GM12878 (cell line): Measurements from ENCODE around the gene PTPN18. TPM values are rescaled to one million over a fixed set of nuclear protein-coding genes. Genes with fewer than 3 reads are reported as not detected.

Experiments used
- ASH2L ChIP-seq: fragments of 300-600, 200-600 bp; sonication (generic); IDR thresholded peaks from 2 replicates; pipeline ENCODE4 v1.6.1; 2017; ENCODE audit warnings: low read depth, mild to moderate bottlenecking, borderline replicate concordance
- DPF2 ChIP-seq: fragments of 450-650 bp; IDR thresholded peaks from 2 replicates; pipeline ENCODE4 v1.6.1; 2017; ENCODE audit warnings: mild to moderate bottlenecking
- ETV6 ChIP-seq, 2 experiments: fragments of 450-650 bp in 1 of 2; IDR thresholded peaks in 1 of 2; conservative IDR thresholded peaks in 1 of 2; 2 replicates each; pipeline ENCODE4 v1.6.1; 2014; ENCODE audit warnings: antibody characterized with exemption in 1 of 2, borderline replicate concordance in 1 of 2, low read depth in 1 of 2, mild to moderate bottlenecking in 1 of 2, moderate library complexity in 1 of 2
- FOS ChIP-seq: IDR thresholded peaks from 3 replicates; pipeline ENCODE4 v1.6.1; 2011; ENCODE audit warnings: borderline replicate concordance; ENCODE audit not compliant: insufficient read length; ENCODE audit errors: extremely low read depth
- FOXK2 ChIP-seq: fragments of 450-650 bp; IDR thresholded peaks from 2 replicates; pipeline ENCODE4 v1.6.1; 2017; ENCODE audit warnings: mild to moderate bottlenecking, moderate library complexity
- GABPA ChIP-seq: IDR thresholded peaks from 2 replicates; pipeline ENCODE4 v1.6.1; 2014; ENCODE audit warnings: antibody characterized with exemption, low read depth, mild to moderate bottlenecking, inconsistent platforms
- HDAC2 ChIP-seq: fragments of 200-600 bp; sonication (generic); IDR thresholded peaks from 2 replicates; pipeline ENCODE4 v1.6.1; 2017
- HDGF ChIP-seq: fragments of 450-650 bp; IDR thresholded peaks from 2 replicates; pipeline ENCODE4 v1.6.1; 2016; ENCODE audit warnings: antibody characterized with exemption
- IKZF2 ChIP-seq, 2 experiments: fragments of 450-650 bp; IDR thresholded peaks; 2 replicates each; pipeline ENCODE4 v1.6.1; 2017; ENCODE audit warnings: mild to moderate bottlenecking in 2 of 2, moderate library complexity in 2 of 2
- IRF4 ChIP-seq: IDR thresholded peaks from 2 replicates; pipeline ENCODE4 v1.6.1; 2011; ENCODE audit warnings: low read depth, low read length
- KDM1A ChIP-seq: fragments of 200-600 bp; sonication (generic); IDR thresholded peaks from 2 replicates; pipeline ENCODE4 v1.6.1; 2016; ENCODE audit warnings: borderline replicate concordance
- MTA2 ChIP-seq: fragments of 450-650 bp; IDR thresholded peaks from 2 replicates; pipeline ENCODE4 v1.6.1; 2016; ENCODE audit warnings: low read depth, mild to moderate bottlenecking, moderate library complexity
- NFXL1 ChIP-seq: fragments of 450-650 bp; IDR thresholded peaks from 2 replicates; pipeline ENCODE4 v1.6.1; 2017; ENCODE audit warnings: antibody characterized with exemption, mild to moderate bottlenecking, borderline replicate concordance
- NFYA ChIP-seq: IDR thresholded peaks from 2 replicates; pipeline ENCODE4 v1.6.1; 2011; ENCODE audit warnings: low read depth, mild to moderate bottlenecking, low read length, improper control_type of control experiment, borderline replicate concordance
- NR2C1 ChIP-seq: fragments of 450-650 bp; IDR thresholded peaks from 2 replicates; pipeline ENCODE4 v1.6.1; 2017; ENCODE audit warnings: antibody characterized with exemption, mild to moderate bottlenecking, moderate library complexity
- PAX5 ChIP-seq: IDR thresholded peaks from 2 replicates; pipeline ENCODE4 v1.6.1; 2011; ENCODE audit warnings: low read depth, low read length, borderline replicate concordance
- POU2F2 ChIP-seq: IDR thresholded peaks from 3 replicates; pipeline ENCODE4 v1.6.1; 2011; ENCODE audit warnings: low read depth, mild to moderate bottlenecking, low read length, borderline replicate concordance
- RAD51 ChIP-seq: fragments of 450-650 bp; IDR thresholded peaks from 2 replicates; pipeline ENCODE4 v1.6.1; 2016; ENCODE audit warnings: moderate library complexity, mild to moderate bottlenecking, inconsistent platforms
- RUNX3 ChIP-seq: IDR thresholded peaks from 2 replicates; pipeline ENCODE4 v1.6.1; 2012; ENCODE audit warnings: low read length, inconsistent platforms
- SMC3 ChIP-seq: IDR thresholded peaks from 2 replicates; pipeline ENCODE4 v1.6.1; 2011; ENCODE audit warnings: low read length, improper control_type of control experiment, borderline replicate concordance
- SPI1 ChIP-seq: IDR thresholded peaks from 2 replicates; pipeline ENCODE4 v1.6.1; 2011; ENCODE audit warnings: low read depth, mild to moderate bottlenecking, low read length, moderate library complexity, borderline replicate concordance; ENCODE audit not compliant: insufficient read depth
- SRF ChIP-seq, 2 experiments: IDR thresholded peaks; 2 replicates each; pipeline ENCODE4 v1.6.1; 2011; ENCODE audit warnings: low read depth in 2 of 2, low read length in 2 of 2, mild to moderate bottlenecking in 1 of 2, moderate library complexity in 1 of 2
- SUZ12 ChIP-seq: fragments of 200-600 bp; sonication (generic); IDR thresholded peaks from one replicate; pipeline ENCODE4 v1.6.1; 2018; ENCODE audit warnings: antibody characterized with exemption, mild to moderate bottlenecking; ENCODE audit not compliant: unreplicated experiment
- TARDBP ChIP-seq: IDR thresholded peaks from 2 replicates; pipeline ENCODE4 v1.6.1; 2016; ENCODE audit warnings: borderline replicate concordance
- YY1 ChIP-seq: IDR thresholded peaks from 2 replicates; pipeline ENCODE4 v1.6.1; 2011; ENCODE audit warnings: low read depth, mild to moderate bottlenecking, low read length
- ZBED1 ChIP-seq: IDR thresholded peaks from 2 replicates; pipeline ENCODE4 v1.6.1; 2016; ENCODE audit warnings: borderline replicate concordance
- ZNF24 ChIP-seq: fragments of 450-650 bp; IDR thresholded peaks from 2 replicates; pipeline ENCODE4 v1.6.1; 2017; ENCODE audit warnings: antibody characterized with exemption, mild to moderate bottlenecking
- ZNF622 ChIP-seq: fragments of 450-650 bp; IDR thresholded peaks from 2 replicates; pipeline ENCODE4 v1.6.1; 2017; ENCODE audit warnings: mild to moderate bottlenecking, inconsistent platforms
- ZZZ3 ChIP-seq: IDR thresholded peaks from 2 replicates; pipeline ENCODE4 v1.6.1; 2011; ENCODE audit warnings: low read depth; ENCODE audit not compliant: control insufficient read depth, insufficient read length
- polyA plus RNA-seq, 11 experiments: library from polyadenylated mRNA; depleted of rRNA in 4 of 11; unstranded in 6 of 11; stranded (reverse) in 5 of 11; fragments of >200 nt; fragmentation: Nextera tagmentation in 4 of 11; fragmentation: Illumina TruSeq in 1 of 11; extraction: Ambion mirVana in 4 of 11; extraction: Trizol in 1 of 11; gene quantifications; 1 replicate in 1 of 11; 2 replicates in 10 of 11; pipeline versions ENCODE4 v1.2.1 to v1.2.3, GENCODE V29; 2011 to 2016; ENCODE audit warnings: inconsistent platforms in 2 of 11, missing spikeins in 2 of 11, low read depth in 1 of 11
- total RNA-seq, 4 experiments: library from RNA; depleted of rRNA in 3 of 4; stranded (reverse); fragments of >200 nt in 3 of 4; fragmentation: Illumina TruSeq in 1 of 4; extraction: Trizol in 1 of 4; gene quantifications; 2 replicates each; pipeline versions ENCODE4 v1.2.1 to v1.2.3, GENCODE V29; 2013 to 2021
- TF ChIP-seq, protein P1 (sequence below): fragments of 450-650 bp; IDR thresholded peaks from 2 replicates; pipeline ENCODE4 v1.6.1; 2017; ENCODE audit warnings: mild to moderate bottlenecking
- TF ChIP-seq, protein P2 (sequence below): IDR thresholded peaks from 2 replicates; pipeline ENCODE4 v1.6.1; 2011; ENCODE audit warnings: borderline replicate concordance, low read depth, mild to moderate bottlenecking, moderate library complexity, low read length; ENCODE audit not compliant: insufficient read depth, poor library complexity, severe bottlenecking

Gene PTPN18
- total and polyA plus RNA-seq, 10 of the 15 experiments (the other 5 are each of a cell fraction or from before 2014, with no cell fraction given), result 14.8 to 89.9 (median 43.4) TPM

DNA sequence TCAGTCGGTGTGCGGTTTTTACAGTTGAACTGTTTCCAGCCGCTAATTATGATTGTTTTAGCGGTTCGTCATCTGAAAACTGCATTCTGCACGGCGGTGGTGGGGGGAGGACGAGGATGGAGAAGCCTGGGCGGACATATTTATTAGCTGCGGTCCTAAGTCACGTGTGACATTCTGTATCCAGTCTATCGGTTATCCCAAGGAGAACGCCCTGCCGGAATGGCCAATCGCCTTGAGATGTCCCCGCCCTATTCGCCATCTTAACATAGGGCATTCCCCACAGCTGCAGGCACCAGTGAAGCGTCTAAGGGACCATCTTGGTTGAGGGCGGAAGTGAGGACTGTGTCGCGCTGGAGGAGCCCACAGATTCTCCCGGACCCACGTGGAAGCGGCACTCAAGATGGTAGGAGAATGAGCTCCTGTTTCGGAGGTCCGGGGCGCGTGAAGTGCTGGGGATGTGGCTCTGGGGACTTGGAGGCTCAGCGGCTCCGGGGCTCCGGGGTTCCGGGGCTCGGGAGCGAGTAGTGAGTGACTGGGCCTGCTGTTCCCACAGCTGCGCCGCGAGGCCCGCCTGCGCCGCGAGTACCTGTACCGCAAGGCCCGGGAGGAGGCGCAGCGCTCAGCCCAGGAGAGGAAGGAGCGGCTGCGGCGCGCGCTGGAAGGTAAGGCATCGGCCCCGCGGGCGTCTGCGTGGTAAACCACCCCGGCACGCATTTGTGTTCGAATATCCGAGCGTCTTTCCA lies 13.2 kb upstream of the PTPN18 start, which contains the start of gene IMP4 (continued):
- TF ChIP-seq, protein P1, sequence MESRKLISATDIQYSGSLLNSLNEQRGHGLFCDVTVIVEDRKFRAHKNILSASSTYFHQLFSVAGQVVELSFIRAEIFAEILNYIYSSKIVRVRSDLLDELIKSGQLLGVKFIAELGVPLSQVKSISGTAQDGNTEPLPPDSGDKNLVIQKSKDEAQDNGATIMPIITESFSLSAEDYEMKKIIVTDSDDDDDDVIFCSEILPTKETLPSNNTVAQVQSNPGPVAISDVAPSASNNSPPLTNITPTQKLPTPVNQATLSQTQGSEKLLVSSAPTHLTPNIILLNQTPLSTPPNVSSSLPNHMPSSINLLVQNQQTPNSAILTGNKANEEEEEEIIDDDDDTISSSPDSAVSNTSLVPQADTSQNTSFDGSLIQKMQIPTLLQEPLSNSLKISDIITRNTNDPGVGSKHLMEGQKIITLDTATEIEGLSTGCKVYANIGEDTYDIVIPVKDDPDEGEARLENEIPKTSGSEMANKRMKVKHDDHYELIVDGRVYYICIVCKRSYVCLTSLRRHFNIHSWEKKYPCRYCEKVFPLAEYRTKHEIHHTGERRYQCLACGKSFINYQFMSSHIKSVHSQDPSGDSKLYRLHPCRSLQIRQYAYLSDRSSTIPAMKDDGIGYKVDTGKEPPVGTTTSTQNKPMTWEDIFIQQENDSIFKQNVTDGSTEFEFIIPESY, result 0 out of 2 replicates have a peak, but pooled peaks have one; percentile 35
- TF ChIP-seq SUZ12 (no peak), SMC3 (peak; percentile 11; the same call in 1 of the 2 replicates), ETV6 (conservative IDR thresholded peaks at IDR 0.05 in 1 of 2, IDR thresholded peaks at IDR 0.05 in 1 of 2; ENCODE audit: borderline replicate concordance in 1 of 2, low read depth in 1 of 2) (no peak), IRF4 (0 out of 2 replicates have a peak, but pooled peaks have one; percentile 26), TARDBP (peak; percentile 84), PAX5 (0 out of 2 replicates have a peak, but pooled peaks have one; percentile 10), MTA2 (peak; percentile 57; the same call in 1 of the 2 replicates), ZNF622 (no peak), KDM1A (no peak), FOXK2 (peak; percentile 66), FOS (no peak), YY1 (peak; percentile 97), RUNX3 (peak; percentile 70; the same call in 1 of the 2 replicates), ASH2L (no peak), GABPA (peak; percentile 82), HDAC2 (no peak; the same call in 1 of the 2 replicates), ZZZ3 (no peak), SRF (IDR thresholded peaks at IDR 0.05; ENCODE audit: low read depth in 2 of 2, low read length in 2 of 2) (peak in 1 of 2 experiments; percentile 86; a peak in 2 of 4 replicates), HDGF (peak; percentile 36; the same call in 1 of the 2 replicates), NFXL1 (no peak), NR2C1 (peak; percentile 90), SPI1 (no peak; the same call in 1 of the 2 replicates), ZBED1 (no peak), IKZF2 (IDR thresholded peaks at IDR 0.05) (peak; percentile 59 to 72; a peak in 3 of 4 replicates), DPF2 (no peak), POU2F2 (peak; percentile 55; the same call in 2 of the 3 replicates), NFYA (no peak), RAD51 (peak; percentile 98), ZNF24 (no peak)
- TF ChIP-seq, protein P2, sequence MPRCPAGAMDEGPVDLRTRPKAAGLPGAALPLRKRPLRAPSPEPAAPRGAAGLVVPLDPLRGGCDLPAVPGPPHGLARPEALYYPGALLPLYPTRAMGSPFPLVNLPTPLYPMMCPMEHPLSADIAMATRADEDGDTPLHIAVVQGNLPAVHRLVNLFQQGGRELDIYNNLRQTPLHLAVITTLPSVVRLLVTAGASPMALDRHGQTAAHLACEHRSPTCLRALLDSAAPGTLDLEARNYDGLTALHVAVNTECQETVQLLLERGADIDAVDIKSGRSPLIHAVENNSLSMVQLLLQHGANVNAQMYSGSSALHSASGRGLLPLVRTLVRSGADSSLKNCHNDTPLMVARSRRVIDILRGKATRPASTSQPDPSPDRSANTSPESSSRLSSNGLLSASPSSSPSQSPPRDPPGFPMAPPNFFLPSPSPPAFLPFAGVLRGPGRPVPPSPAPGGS, result no peak
